GM12878 (cell line): Measurements from ENCODE around the gene CLEC2L. TPM values are rescaled to one million over a fixed set of nuclear protein-coding genes. Genes with fewer than 3 reads are reported as not detected.

Experiments
- ATAC-seq: fragments of 200-7000 bp; cut with Tn5 transposase; 3 replicates; pipeline ENCODE4 v1.9.1; 2020; ENCODE audit warnings: mild to moderate bottlenecking, moderate library complexity
- BruUV-seq: library from RNA; stranded (reverse); fragments of 400-500 nt; replicated peaks from 2 replicates; lab custom pipeline; 2021; lab: Mats Ljungman, UMichigan
- CTCF ChIA-PET: fragments of 300-600 bp; sonication (Branson Sonifier 250); formaldehyde crosslinking; extraction: SDS; loops from one replicate; lab custom pipeline; 2021; ENCODE audit warnings: inconsistent platforms; lab: Yijun Ruan, JAX
- POLR2A ChIA-PET: fragments of 350-600 bp; formaldehyde crosslinking; extraction: SDS; loops from one replicate; lab custom pipeline; 2021; ENCODE audit warnings: inconsistent platforms; lab: Charles Lee
- RAD21 ChIA-PET: fragments of 300-600 bp; sonication (Branson Sonifier 250); formaldehyde crosslinking; loops from one replicate; lab custom pipeline; 2023; ENCODE audit warnings: antibody characterized with exemption; ENCODE audit not compliant: unreplicated experiment; lab: Charles Lee
- SMC1A ChIA-PET: fragments of 300-600 bp; sonication (Branson Sonifier 250); formaldehyde crosslinking; loops from one replicate; lab custom pipeline; 2023; ENCODE audit not compliant: unreplicated experiment, uncharacterized antibody; lab: Charles Lee
- DNase-seq: peaks from one replicate; pipeline ENCODE4 v3.0.0-alpha.2; 2011; ENCODE audit warnings: low read depth, low spot score
- FAIRE-seq: peaks from 3 replicates; lab custom pipeline; 2011; peaks lifted over from hg19 to GRCh38; lab: Jason Lieb, UNC
- H2AFZ ChIP-seq: 2 replicates; pipeline ENCODE4 v1.6.0; 2011; ENCODE audit warnings: low read depth, low read length, control low read depth; ENCODE audit not compliant: control insufficient read depth
- H3K27ac ChIP-seq: 2 replicates; pipeline ENCODE4 v1.5.1; 2011; ENCODE audit warnings: control low read depth; ENCODE audit not compliant: control insufficient read depth, insufficient read depth
- H3K27me3 ChIP-seq, 2 experiments: replicated peaks in 1 of 2; 2 replicates each; pipeline versions ENCODE4 v1.6.0 to v1.6.1; 2011; ENCODE audit warnings: low read length in 1 of 2; ENCODE audit not compliant: control insufficient read depth in 2 of 2, insufficient read depth in 2 of 2
- H3K36me3 ChIP-seq, 2 experiments: 2 replicates each; pipeline ENCODE4 v1.5.1; 2011; ENCODE audit warnings: low read length in 1 of 2; ENCODE audit not compliant: control insufficient read depth in 2 of 2, insufficient read depth in 2 of 2
- H3K4me1 ChIP-seq: 2 replicates; pipeline ENCODE4 v1.6.1; 2011; ENCODE audit warnings: mild to moderate bottlenecking, low read length, moderate library complexity, mixed read lengths; ENCODE audit not compliant: control insufficient read depth, insufficient read depth
- H3K4me2 ChIP-seq: 2 replicates; pipeline ENCODE4 v1.6.0; 2011; ENCODE audit warnings: control low read depth; ENCODE audit not compliant: control insufficient read depth, insufficient read depth
- H3K4me3 ChIP-seq: fragments of 200-600 bp; sonication (generic); 2 replicates; pipeline ENCODE4 v1.5.1; 2016
- H3K79me2 ChIP-seq: 2 replicates; pipeline ENCODE4 v1.6.0; 2011; ENCODE audit warnings: low read length; ENCODE audit not compliant: control insufficient read depth, insufficient read depth
- H3K9ac ChIP-seq: 2 replicates; pipeline ENCODE4 v1.8.0; 2011; ENCODE audit warnings: low read length, control low read depth, mixed read lengths; ENCODE audit not compliant: control insufficient read depth, insufficient read depth
- H3K9me3 ChIP-seq: replicated peaks from 3 replicates; pipeline ENCODE4 v1.5.1; 2011; ENCODE audit warnings: mild to moderate bottlenecking, low read length; ENCODE audit not compliant: control insufficient read depth, insufficient read depth
- H4K20me1 ChIP-seq: 2 replicates; pipeline ENCODE4 v1.6.0; 2011; ENCODE audit not compliant: control insufficient read depth, insufficient read depth
- BCL11A ChIP-seq: IDR thresholded peaks from 2 replicates; pipeline ENCODE4 v1.6.1; 2011; ENCODE audit warnings: low read depth, low read length
- CREB1 ChIP-seq: IDR thresholded peaks from 2 replicates; pipeline ENCODE4 v1.6.1; 2012; ENCODE audit warnings: low read depth, mild to moderate bottlenecking, inconsistent platforms
- FOXK2 ChIP-seq: fragments of 450-650 bp; IDR thresholded peaks from 2 replicates; pipeline ENCODE4 v1.6.1; 2017; ENCODE audit warnings: mild to moderate bottlenecking, moderate library complexity
- NRF1 ChIP-seq: conservative IDR thresholded peaks from 2 replicates; pipeline ENCODE4 v1.6.1; 2011; ENCODE audit warnings: mild to moderate bottlenecking, low read depth, low read length, improper control_type of control experiment
- SPI1 ChIP-seq: IDR thresholded peaks from 2 replicates; pipeline ENCODE4 v1.6.1; 2011; ENCODE audit warnings: low read depth, mild to moderate bottlenecking, low read length, moderate library complexity, borderline replicate concordance; ENCODE audit not compliant: insufficient read depth
- TCF3 ChIP-seq: IDR thresholded peaks from 2 replicates; pipeline ENCODE4 v1.6.1; 2012; ENCODE audit warnings: low read depth, mild to moderate bottlenecking, low read length, borderline replicate concordance; ENCODE audit not compliant: insufficient read depth
- USF2 ChIP-seq: IDR thresholded peaks from 2 replicates; pipeline ENCODE4 v1.6.1; 2011; ENCODE audit warnings: low read depth, low read length, improper control_type of control experiment, borderline replicate concordance
- YBX1 ChIP-seq: fragments of 450-650 bp; IDR thresholded peaks from 2 replicates; pipeline ENCODE4 v1.6.1; 2016; ENCODE audit warnings: antibody characterized with exemption
- ZNF207 ChIP-seq: fragments of 450-650 bp; IDR thresholded peaks from 2 replicates; pipeline ENCODE4 v1.6.1; 2014; ENCODE audit warnings: antibody characterized with exemption, mild to moderate bottlenecking, borderline replicate concordance
- ZNF217 ChIP-seq: fragments of 450-650 bp; IDR thresholded peaks from 2 replicates; pipeline ENCODE4 v1.6.1; 2017; ENCODE audit warnings: antibody characterized with exemption, mild to moderate bottlenecking
- WGBS: methylation state at CpG from one replicate; pipeline ENCODE4 v1.1.6; 2016; ENCODE audit warnings: low lambda C conversion rate; ENCODE audit not compliant: insufficient replicate concordance, insufficient coverage; ENCODE audit errors: missing lambda C conversion rate; 5-methylcytosine and 5-hydroxymethylcytosine counted together
- in situ Hi-C: fragments of 300-500 bp; cut with MboI; formaldehyde crosslinking; loops from 9 replicates; pipeline ENCODE4 v1.14.3; 2018; ENCODE audit warnings: mixed read lengths
- intact Hi-C: fragments of 100-400 bp; cut with micrococcal nuclease; formaldehyde crosslinking; loops from one replicate; pipeline ENCODE4 v1.14.2; 2022; ENCODE audit not compliant: unreplicated experiment
- polyA plus RNA-seq, 11 experiments: library from polyadenylated mRNA; depleted of rRNA in 4 of 11; unstranded in 6 of 11; stranded (reverse) in 5 of 11; fragments of >200 nt; fragmentation: Nextera tagmentation in 4 of 11; fragmentation: Illumina TruSeq in 1 of 11; extraction: Ambion mirVana in 4 of 11; extraction: Trizol in 1 of 11; gene quantifications; 1 replicate in 1 of 11; 2 replicates in 10 of 11; pipeline versions ENCODE4 v1.2.1 to v1.2.3, GENCODE V29; 2011 to 2016; ENCODE audit warnings: inconsistent platforms in 2 of 11, missing spikeins in 2 of 11, low read depth in 1 of 11
- total RNA-seq, 4 experiments: library from RNA; depleted of rRNA in 3 of 4; stranded (reverse); fragments of >200 nt in 3 of 4; fragmentation: Illumina TruSeq in 1 of 4; extraction: Trizol in 1 of 4; gene quantifications; 2 replicates each; pipeline versions ENCODE4 v1.2.1 to v1.2.3, GENCODE V29; 2013 to 2021
- TF ChIP-seq, protein P1 (sequence below): IDR thresholded peaks from 2 replicates; pipeline ENCODE4 v1.6.1; 2012; ENCODE audit warnings: low read length, inconsistent platforms
- TF ChIP-seq, protein P2 (sequence below), 3 experiments: IDR thresholded peaks in 2 of 3; conservative IDR thresholded peaks in 1 of 3; 2 replicates each; pipeline ENCODE4 v1.5.1; 2011; ENCODE audit warnings: low read depth in 3 of 3, low read length in 3 of 3, mild to moderate bottlenecking in 3 of 3, control low read depth in 2 of 3, moderate library complexity in 2 of 3, inconsistent platforms in 1 of 3, mixed read lengths in 1 of 3; ENCODE audit not compliant: control insufficient read depth in 2 of 3, insufficient read depth in 1 of 3; ENCODE audit errors: extremely low read depth in 1 of 3

CLEC2L gene
- total and polyA plus RNA-seq, 10 of the 15 experiments (the other 5 are each of a cell fraction or from before 2014, with no cell fraction given) = not detected

DNA sequence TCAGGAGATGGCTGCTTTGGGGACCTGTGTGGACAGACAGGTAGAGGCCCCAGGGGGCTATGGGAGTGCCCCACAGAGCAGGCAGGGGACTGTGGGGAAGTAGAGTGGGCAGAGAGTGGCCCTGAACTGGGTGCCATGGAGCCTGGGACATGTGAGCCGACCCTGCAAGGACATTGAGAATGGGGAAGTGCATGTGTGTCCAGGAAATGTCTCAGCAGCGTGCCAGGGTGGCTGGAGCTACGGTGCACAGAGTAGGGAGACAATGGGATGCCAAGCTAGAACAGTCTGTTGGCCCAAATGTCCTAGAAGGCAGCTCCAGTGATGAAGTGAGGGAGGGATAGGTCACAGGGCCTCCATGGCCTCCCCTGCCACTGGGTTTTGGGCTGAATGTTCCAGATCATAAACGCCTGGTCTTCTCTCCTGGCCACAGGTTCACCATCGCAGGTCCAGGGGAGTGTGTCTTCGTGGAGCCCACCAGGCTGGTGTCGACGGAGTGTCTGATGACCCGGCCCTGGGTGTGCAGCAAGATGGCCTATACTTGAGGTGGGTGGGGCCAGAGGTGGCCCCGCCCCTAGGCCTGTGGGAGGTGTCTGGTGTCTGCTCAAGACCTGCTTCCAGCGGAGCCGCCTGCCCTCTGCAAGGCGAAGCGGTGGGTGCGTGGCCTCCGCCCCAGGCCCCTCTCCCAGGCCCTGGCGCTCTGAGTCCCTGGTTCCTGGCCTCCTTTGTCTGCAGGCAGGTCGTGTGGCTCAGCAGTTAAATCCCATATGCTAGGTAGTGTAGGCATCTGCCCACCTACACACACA is 20.5 kb downstream of the CLEC2L start:
- Histone ChIP-seq H3K9ac (no peak overlapping the region), H3K4me1 (no peaks in the 10 kb centered on the region), H2AFZ (no peak overlapping the region), H3K79me2 (no peaks in the 10 kb centered on the region), H3K4me2 (no peak overlapping the region), H3K4me3 (no peak overlapping the region), H3K27me3 (peaks cover 0 to 3% of the 10 kb centered on the region in 2 experiments; a peak in 1 of 4 replicates), H4K20me1 (no peaks in the 10 kb centered on the region), H3K9me3 (no peaks in the 10 kb centered on the region), H3K36me3 (no peaks in the 10 kb centered on the region), H3K27ac (no peak overlapping the region)
- WGBS = 43% methylated on average over 18 of the region's 18 CpGs
- POLR2A ChIA-PET = no interaction called here
- SMC1A ChIA-PET = no interaction called here
- intact Hi-C loops (no loop called here), in situ Hi-C loops (no loop called here)
- CTCF ChIA-PET = no interaction called here
- BruUV-seq = no TSS peak
- RAD21 ChIA-PET = no interaction called here
- TF ChIP-seq SPI1 = peak; percentile 55
- TF ChIP-seq ZNF207 = no peak
- no peak for FAIRE-seq
- ATAC-seq = peak; percentile 42; the same call in 1 of the 3 replicates
- DNase-seq = no peak

GRCh38 chr7:139544645-139545044 is 21.2 kb downstream of the CLEC2L start:
- Histone ChIP-seq H2AFZ (no peak overlapping the region), H3K79me2 (no peaks in the 10 kb centered on the region), H3K4me2 (no peak overlapping the region), H3K36me3 (no peaks in the 10 kb centered on the region), H3K4me1 (no peaks in the 10 kb centered on the region), H3K27me3 (peaks cover 0 to 3% of the 10 kb centered on the region in 2 experiments; a peak in 1 of 4 replicates), H3K9me3 (no peaks in the 10 kb centered on the region), H3K27ac (no peak overlapping the region), H3K9ac (no peak overlapping the region), H4K20me1 (no peaks in the 10 kb centered on the region), H3K4me3 (no peak overlapping the region)
- intact Hi-C loops (no loop called here), in situ Hi-C loops (no loop called here)
- DNase-seq = no peak
- ChIA-PET CTCF (interaction anchor here (1.5 kb wide), 1 partner anchor 45 kb away, joined by 3 read pairs; no protein-coding TSS in a partner anchor), POLR2A (no interaction called here), SMC1A (no interaction called here), RAD21 (no interaction called here)
- FAIRE-seq = no peak
- no TSS peak for BruUV-seq
- WGBS = 67% methylated on average over 8 of the region's 11 CpGs
- ATAC-seq = no peak
- TF ChIP-seq BCL11A (no peak), YBX1 (no peak), FOXK2 (no peak), ZNF217 (no peak), CREB1 (no peak), TCF3 (no peak), USF2 (no peak), NRF1 (no peak)
- TF ChIP-seq, protein P1, sequence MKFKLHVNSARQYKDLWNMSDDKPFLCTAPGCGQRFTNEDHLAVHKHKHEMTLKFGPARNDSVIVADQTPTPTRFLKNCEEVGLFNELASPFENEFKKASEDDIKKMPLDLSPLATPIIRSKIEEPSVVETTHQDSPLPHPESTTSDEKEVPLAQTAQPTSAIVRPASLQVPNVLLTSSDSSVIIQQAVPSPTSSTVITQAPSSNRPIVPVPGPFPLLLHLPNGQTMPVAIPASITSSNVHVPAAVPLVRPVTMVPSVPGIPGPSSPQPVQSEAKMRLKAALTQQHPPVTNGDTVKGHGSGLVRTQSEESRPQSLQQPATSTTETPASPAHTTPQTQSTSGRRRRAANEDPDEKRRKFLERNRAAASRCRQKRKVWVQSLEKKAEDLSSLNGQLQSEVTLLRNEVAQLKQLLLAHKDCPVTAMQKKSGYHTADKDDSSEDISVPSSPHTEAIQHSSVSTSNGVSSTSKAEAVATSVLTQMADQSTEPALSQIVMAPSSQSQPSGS = no peak
- TF ChIP-seq, protein P2, sequence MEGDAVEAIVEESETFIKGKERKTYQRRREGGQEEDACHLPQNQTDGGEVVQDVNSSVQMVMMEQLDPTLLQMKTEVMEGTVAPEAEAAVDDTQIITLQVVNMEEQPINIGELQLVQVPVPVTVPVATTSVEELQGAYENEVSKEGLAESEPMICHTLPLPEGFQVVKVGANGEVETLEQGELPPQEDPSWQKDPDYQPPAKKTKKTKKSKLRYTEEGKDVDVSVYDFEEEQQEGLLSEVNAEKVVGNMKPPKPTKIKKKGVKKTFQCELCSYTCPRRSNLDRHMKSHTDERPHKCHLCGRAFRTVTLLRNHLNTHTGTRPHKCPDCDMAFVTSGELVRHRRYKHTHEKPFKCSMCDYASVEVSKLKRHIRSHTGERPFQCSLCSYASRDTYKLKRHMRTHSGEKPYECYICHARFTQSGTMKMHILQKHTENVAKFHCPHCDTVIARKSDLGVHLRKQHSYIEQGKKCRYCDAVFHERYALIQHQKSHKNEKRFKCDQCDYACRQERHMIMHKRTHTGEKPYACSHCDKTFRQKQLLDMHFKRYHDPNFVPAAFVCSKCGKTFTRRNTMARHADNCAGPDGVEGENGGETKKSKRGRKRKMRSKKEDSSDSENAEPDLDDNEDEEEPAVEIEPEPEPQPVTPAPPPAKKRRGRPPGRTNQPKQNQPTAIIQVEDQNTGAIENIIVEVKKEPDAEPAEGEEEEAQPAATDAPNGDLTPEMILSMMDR (IDR thresholded peaks at IDR 0.05 in 2 of 3, conservative IDR thresholded peaks at IDR 0.05 in 1 of 3; ENCODE audit: control insufficient read depth in 2 of 3, extremely low read depth in 1 of 3, insufficient read depth in 1 of 3, low read depth in 3 of 3, low read length in 3 of 3) = no peak
